ENCODE results near the gene GARIN5B.

- TF ChIP-seq POLR2A (IDR thresholded peaks at IDR 0.05) = no peak
- no peak for TF ChIP-seq EP300 (IDR thresholded peaks at IDR 0.05)
- TF ChIP-seq, protein P1, sequence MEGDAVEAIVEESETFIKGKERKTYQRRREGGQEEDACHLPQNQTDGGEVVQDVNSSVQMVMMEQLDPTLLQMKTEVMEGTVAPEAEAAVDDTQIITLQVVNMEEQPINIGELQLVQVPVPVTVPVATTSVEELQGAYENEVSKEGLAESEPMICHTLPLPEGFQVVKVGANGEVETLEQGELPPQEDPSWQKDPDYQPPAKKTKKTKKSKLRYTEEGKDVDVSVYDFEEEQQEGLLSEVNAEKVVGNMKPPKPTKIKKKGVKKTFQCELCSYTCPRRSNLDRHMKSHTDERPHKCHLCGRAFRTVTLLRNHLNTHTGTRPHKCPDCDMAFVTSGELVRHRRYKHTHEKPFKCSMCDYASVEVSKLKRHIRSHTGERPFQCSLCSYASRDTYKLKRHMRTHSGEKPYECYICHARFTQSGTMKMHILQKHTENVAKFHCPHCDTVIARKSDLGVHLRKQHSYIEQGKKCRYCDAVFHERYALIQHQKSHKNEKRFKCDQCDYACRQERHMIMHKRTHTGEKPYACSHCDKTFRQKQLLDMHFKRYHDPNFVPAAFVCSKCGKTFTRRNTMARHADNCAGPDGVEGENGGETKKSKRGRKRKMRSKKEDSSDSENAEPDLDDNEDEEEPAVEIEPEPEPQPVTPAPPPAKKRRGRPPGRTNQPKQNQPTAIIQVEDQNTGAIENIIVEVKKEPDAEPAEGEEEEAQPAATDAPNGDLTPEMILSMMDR (IDR thresholded peaks at IDR 0.05) = no peak
- TF ChIP-seq POLR2AphosphoS5 (IDR thresholded peaks at IDR 0.05) = no peak
Measured at GRCh38 chr19:55369653-55370304, 6.7 kb upstream of the GARIN5B start.
